HL-60 (cell line): ENCODE data around the gene GPR137.
A peak's percentile ranks its signal among the peaks of the same experiment; 100 is the strongest.
"Not testable (repeated sequence)": the region's sequence is repeated elsewhere in the genome, so short reads cannot be mapped to it uniquely, and the experiment has no call there.

ENCODE experiments used
- DNase-seq, 2 experiments: peaks; one replicate each; pipeline ENCODE4 v3.0.0-alpha.2; 2010 to 2020; ENCODE audit warnings: low read depth in 1 of 2, low spot score in 1 of 2
- H3K27ac ChIP-seq: fragments of 250-450 bp; sonication (Bioruptor Pico); replicated peaks from 2 replicates; pipeline ENCODE4 v1.5.1; 2020; ENCODE audit warnings: mild to moderate bottlenecking, moderate library complexity
- H3K27me3 ChIP-seq: fragments of 250-450 bp; sonication (Bioruptor Pico); 2 replicates; pipeline ENCODE4 v1.5.1; 2021; ENCODE audit warnings: mild to moderate bottlenecking, moderate library complexity; ENCODE audit not compliant: insufficient read depth, poor library complexity, severe bottlenecking
- H3K4me3 ChIP-seq: replicated peaks from 2 replicates; pipeline ENCODE4 v1.5.1; 2011; ENCODE audit warnings: mild to moderate bottlenecking, control low read depth, low read length; ENCODE audit not compliant: insufficient read depth
- GABPA ChIP-seq: IDR thresholded peaks from 2 replicates; pipeline ENCODE4 v1.6.1; 2012; ENCODE audit warnings: low read depth
- POLR2AphosphoS5 ChIP-seq: IDR thresholded peaks from 2 replicates; pipeline ENCODE4 v1.6.1; 2012; ENCODE audit warnings: low read depth
- REST ChIP-seq: IDR thresholded peaks from 2 replicates; pipeline ENCODE4 v1.6.1; 2012; ENCODE audit warnings: low read depth; ENCODE audit not compliant: insufficient replicate concordance
- SPI1 ChIP-seq: IDR thresholded peaks from 2 replicates; pipeline ENCODE4 v1.6.1; 2012; ENCODE audit warnings: low read depth, mild to moderate bottlenecking, borderline replicate concordance
- TF ChIP-seq, protein P1 (sequence below): IDR thresholded peaks from one replicate; pipeline ENCODE4 v1.5.1; 2011; ENCODE audit warnings: low read length, control low read depth, inconsistent platforms; ENCODE audit not compliant: insufficient read depth

GPR137 gene

GRCh38 chr11:64314805-64315561, 29.3 kb downstream of the GPR137 start:
- Histone ChIP-seq H3K27me3 (no peaks in the 10 kb centered on the region), H3K27ac (no peak overlapping the region), H3K4me3 (no peak overlapping the region)
- TF ChIP-seq, protein P1, sequence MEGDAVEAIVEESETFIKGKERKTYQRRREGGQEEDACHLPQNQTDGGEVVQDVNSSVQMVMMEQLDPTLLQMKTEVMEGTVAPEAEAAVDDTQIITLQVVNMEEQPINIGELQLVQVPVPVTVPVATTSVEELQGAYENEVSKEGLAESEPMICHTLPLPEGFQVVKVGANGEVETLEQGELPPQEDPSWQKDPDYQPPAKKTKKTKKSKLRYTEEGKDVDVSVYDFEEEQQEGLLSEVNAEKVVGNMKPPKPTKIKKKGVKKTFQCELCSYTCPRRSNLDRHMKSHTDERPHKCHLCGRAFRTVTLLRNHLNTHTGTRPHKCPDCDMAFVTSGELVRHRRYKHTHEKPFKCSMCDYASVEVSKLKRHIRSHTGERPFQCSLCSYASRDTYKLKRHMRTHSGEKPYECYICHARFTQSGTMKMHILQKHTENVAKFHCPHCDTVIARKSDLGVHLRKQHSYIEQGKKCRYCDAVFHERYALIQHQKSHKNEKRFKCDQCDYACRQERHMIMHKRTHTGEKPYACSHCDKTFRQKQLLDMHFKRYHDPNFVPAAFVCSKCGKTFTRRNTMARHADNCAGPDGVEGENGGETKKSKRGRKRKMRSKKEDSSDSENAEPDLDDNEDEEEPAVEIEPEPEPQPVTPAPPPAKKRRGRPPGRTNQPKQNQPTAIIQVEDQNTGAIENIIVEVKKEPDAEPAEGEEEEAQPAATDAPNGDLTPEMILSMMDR = no peak
- TF ChIP-seq SPI1 = no peak
- TF ChIP-seq REST = no peak
- no peak for DNase-seq

- not testable (repeated sequence) for DNase-seq, H3K27me3 ChIP-seq
- Histone ChIP-seq H3K4me3 (peak overlapping the region; percentile 92), H3K27ac (peak overlapping the region; percentile 96)
Measured at GRCh38 chr11:64315667-64316526, 30.2 kb downstream of the GPR137 start.

GRCh38 chr11:64316672-64317324, 31.1 kb downstream of the GPR137 start:
- Histone ChIP-seq H3K4me3 (peak overlapping the region; percentile 92), H3K27me3 (no peaks in the 10 kb centered on the region), H3K27ac (peak overlapping the region; percentile 96)
- TF ChIP-seq GABPA (no peak), POLR2AphosphoS5 (no peak), REST (no peak), SPI1 (no peak)
- TF ChIP-seq, protein P1 = no peak
- DNase-seq = peak in 1 of 2 experiments; percentile 51

GRCh38 chr11:64317325-64317960, 31.8 kb downstream of the GPR137 start, which contains the start of gene TRMT112:
Gene TRMT112 (minus strand): TSS chr11:64317559. CDS start chr11:64317526, 33 bp downstream.
- peak; percentile 96 to 100 for DNase-seq
- peak within 1 kb of the TSS; percentile 92 for H3K4me3 ChIP-seq
- peak within 1 kb of the TSS; percentile 96 for H3K27ac ChIP-seq
- H3K27me3 ChIP-seq = no peaks in the 10 kb centered on the region
- TF ChIP-seq REST (no peak), POLR2AphosphoS5 (peak; percentile 86), SPI1 (peak; percentile 48; the same call in 1 of the 2 replicates), GABPA (peak; percentile 97)
- TF ChIP-seq, protein P1 = no peak
